ENCODE results near the gene AQP7.

DNA sequence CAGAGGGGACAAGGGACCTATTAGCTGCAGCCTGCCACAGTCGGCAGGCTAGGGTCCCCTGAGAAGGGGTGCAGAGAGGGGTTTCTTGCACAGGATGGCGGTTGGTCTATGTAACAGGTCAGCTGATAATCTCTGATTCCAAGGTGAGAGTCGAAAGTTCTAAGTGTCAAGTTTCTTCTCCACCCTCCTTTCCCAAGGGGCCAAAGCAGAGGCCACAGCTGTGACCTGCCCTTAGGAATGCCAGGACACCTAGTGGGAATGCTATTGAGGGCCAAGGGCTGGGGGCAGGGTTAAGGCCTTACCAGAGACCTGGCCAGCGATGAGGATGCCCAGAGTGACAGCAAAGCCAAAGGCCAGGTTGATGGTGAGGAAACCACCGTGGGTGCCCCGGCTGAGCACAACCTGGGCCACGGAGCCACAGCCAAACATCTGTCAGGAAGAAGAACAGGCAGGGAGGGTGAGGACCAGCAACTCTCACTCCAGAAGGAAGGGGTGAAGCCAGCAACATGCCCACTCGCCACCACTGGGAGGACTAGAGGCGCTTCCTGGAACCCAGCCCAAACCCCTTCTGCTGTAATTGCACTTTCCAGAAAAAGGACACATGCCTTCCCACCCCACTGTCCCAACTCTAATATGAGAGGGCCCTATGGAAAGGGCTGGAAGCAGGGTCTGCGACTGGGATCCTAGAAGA is 41.2 kb upstream of the AQP7 start:
- TF ChIP-seq GATA2 (IDR thresholded peaks at IDR 0.05; ENCODE audit: low read depth, low read length) (no peak), GATA3 (IDR thresholded peaks at IDR 0.05; ENCODE audit: low read depth, low read length) (no peak)
